Measurements from ENCODE around the gene GPC3. TPM values are rescaled to one million over a fixed set of nuclear protein-coding genes. Genes with fewer than 3 reads are reported as not detected.

The GPC3 gene
- total RNA-seq, 2 donors from 2014 or later, result 1.9 to 2.0 TPM

GRCh38 chrX:133593531-133593930, 391.9 kb downstream of the GPC3 start:
- Histone ChIP-seq H3K36me3 (no peaks in the 10 kb centered on the region), H3K9ac (ENCODE audit: low read depth in 2 of 2, low read length in 2 of 2) (no peak overlapping the region), H3K4me1 (no peaks in the 10 kb centered on the region), H3K27me3 (no peaks in the 10 kb centered on the region), H3K27ac (no peak overlapping the region), H3K4me3 (no peak overlapping the region), H3K9me3 (no peaks in the 10 kb centered on the region)
- intact Hi-C loops (cut with DNase I), result no loop called here
- DNase-seq, result no peak
- no peak for TF ChIP-seq CTCF (IDR thresholded peaks at IDR 0.05)

GRCh38 chrX:133590703-133591505, 394.5 kb downstream of the GPC3 start:
- Histone ChIP-seq H3K36me3 (no peaks in the 10 kb centered on the region), H3K9ac (ENCODE audit: low read depth in 2 of 2, low read length in 2 of 2) (no peak overlapping the region), H3K27me3 (no peaks in the 10 kb centered on the region), H3K9me3 (no peaks in the 10 kb centered on the region), H3K4me3 (no peak overlapping the region), H3K27ac (no peak overlapping the region), H3K4me1 (no peaks in the 10 kb centered on the region)
- no peak for DNase-seq
- intact Hi-C loops (cut with DNase I), result no loop called here
- no peak for TF ChIP-seq CTCF (IDR thresholded peaks at IDR 0.05)

GRCh38 chrX:133588827-133589226, 396.6 kb downstream of the GPC3 start:
- H3K27me3 ChIP-seq, result no peaks in the 10 kb centered on the region
- H3K9me3 ChIP-seq, result no peaks in the 10 kb centered on the region
- no peaks in the 10 kb centered on the region for H3K36me3 ChIP-seq
- H3K9ac ChIP-seq (ENCODE audit: low read depth in 2 of 2, low read length in 2 of 2), result no peak overlapping the region
- intact Hi-C loops (cut with DNase I), result no loop called here
- no peak for DNase-seq
- H3K4me1 ChIP-seq, result no peaks in the 10 kb centered on the region
- no peak for TF ChIP-seq CTCF (IDR thresholded peaks at IDR 0.05)
- H3K27ac ChIP-seq, result no peak overlapping the region
- no peak overlapping the region for H3K4me3 ChIP-seq

GRCh38 chrX:133587818-133588217, 397.6 kb downstream of the GPC3 start:
- no peaks in the 10 kb centered on the region for H3K27me3 ChIP-seq
- no peaks in the 10 kb centered on the region for H3K9me3 ChIP-seq
- H3K27ac ChIP-seq, result no peak overlapping the region
- intact Hi-C loops (cut with DNase I), result no loop called here
- no peak overlapping the region for H3K4me3 ChIP-seq
- no peak for DNase-seq
- H3K36me3 ChIP-seq, result no peaks in the 10 kb centered on the region
- no peak overlapping the region for H3K9ac ChIP-seq (ENCODE audit: low read depth in 2 of 2, low read length in 2 of 2)
- no peak for TF ChIP-seq CTCF (IDR thresholded peaks at IDR 0.05)
- H3K4me1 ChIP-seq, result no peaks in the 10 kb centered on the region

GRCh38 chrX:133587071-133587470, 398.3 kb downstream of the GPC3 start:
- Histone ChIP-seq H3K4me1 (no peaks in the 10 kb centered on the region), H3K36me3 (no peaks in the 10 kb centered on the region), H3K27me3 (no peaks in the 10 kb centered on the region), H3K27ac (no peak overlapping the region), H3K9ac (ENCODE audit: low read depth in 2 of 2, low read length in 2 of 2) (no peak overlapping the region), H3K9me3 (no peaks in the 10 kb centered on the region), H3K4me3 (no peak overlapping the region)
- no peak for DNase-seq
- no peak for TF ChIP-seq CTCF (IDR thresholded peaks at IDR 0.05)
- intact Hi-C loops (cut with DNase I), result no loop called here
